K562 (cell line): Measurements from ENCODE around the gene HNRNPLL. TPM values are rescaled to one million over a fixed set of nuclear protein-coding genes. Genes with fewer than 3 reads are reported as not detected.
A peak's percentile ranks its signal among the peaks of the same experiment; 100 is the strongest.

ENCODE experiments used
- ATAC-seq: fragments of 200-7000 bp; cut with Tn5 transposase; 3 replicates; pipeline ENCODE4 v1.9.1; 2020; ENCODE audit warnings: moderate library complexity
- BruUV-seq: library from RNA; stranded (reverse); fragments of 400-500 nt; replicated peaks from 2 replicates; lab custom pipeline; 2021; lab: Mats Ljungman, UMichigan
- CTCF ChIA-PET: fragments of 300-600 bp; formaldehyde crosslinking; extraction: SDS; loops from one replicate; lab custom pipeline; 2021; ENCODE audit warnings: low intra/inter-chr PET ratio; lab: Yijun Ruan, JAX
- POLR2A ChIA-PET: fragments of 300-600, 350-650 bp; sonication (Branson Sonifier 250); formaldehyde crosslinking; extraction: SDS; loops from one replicate; lab custom pipeline; 2021; ENCODE audit warnings: antibody characterized with exemption, inconsistent platforms; lab: Yijun Ruan, JAX
- DNase-seq, 4 experiments: peaks; one replicate each; pipeline versions ENCODE4 v3.0.0 to v3.0.0-alpha.2; 2011 to 2018; ENCODE audit warnings: low spot score in 3 of 4, mixed read lengths in 3 of 4; ENCODE audit errors: extremely low read depth in 1 of 4
- FAIRE-seq: peaks from 2 replicates; lab custom pipeline; 2011; peaks lifted over from hg19 to GRCh38; lab: Jason Lieb, UNC
- H2AFZ ChIP-seq: 2 replicates; pipeline ENCODE4 v1.6.0; 2011; ENCODE audit warnings: low read depth, low read length, control low read depth, inconsistent platforms
- H3K27ac ChIP-seq: fragments of 200-600 bp; 3 replicates; pipeline ENCODE4 v1.8.0; 2011; ENCODE audit warnings: low read depth, mild to moderate bottlenecking, control low read depth, inconsistent platforms, low read length, moderate library complexity, mixed read lengths; ENCODE audit errors: extremely low read depth
- H3K27me3 ChIP-seq, 2 experiments: fragments of 300-600 bp in 1 of 2; 2 replicates in 1 of 2; 3 replicates in 1 of 2; pipeline versions ENCODE4 v1.6.0 to v1.8.0; 2011; ENCODE audit warnings: inconsistent platforms in 2 of 2, low read length in 2 of 2, mild to moderate bottlenecking in 1 of 2, mixed read lengths in 1 of 2, moderate library complexity in 1 of 2; ENCODE audit not compliant: control insufficient read depth in 2 of 2, insufficient read depth in 2 of 2
- H3K36me3 ChIP-seq: fragments of 300-600 bp; 3 replicates; pipeline ENCODE4 v1.8.0; 2011; ENCODE audit warnings: mild to moderate bottlenecking, low read length, inconsistent platforms; ENCODE audit not compliant: control insufficient read depth, insufficient read depth
- H3K4me1 ChIP-seq, 2 experiments: fragments of 200-600 bp in 1 of 2; replicated peaks in 1 of 2; 2 replicates in 1 of 2; 3 replicates in 1 of 2; pipeline versions ENCODE4 v1.5.1 to v1.8.0; 2011; ENCODE audit warnings: inconsistent platforms in 2 of 2, low read length in 2 of 2, mild to moderate bottlenecking in 1 of 2, mixed read lengths in 1 of 2, moderate library complexity in 1 of 2; ENCODE audit not compliant: control insufficient read depth in 2 of 2, insufficient read depth in 2 of 2
- H3K4me2 ChIP-seq: 2 replicates; pipeline ENCODE4 v1.6.1; 2011; ENCODE audit warnings: low read length, control low read depth, inconsistent platforms, mixed read lengths; ENCODE audit not compliant: insufficient read depth
- H3K4me3 ChIP-seq: fragments of 200-600 bp; sonication (generic), shearing (Covaris generic); 2 replicates; pipeline ENCODE4 v1.5.1; 2016; ENCODE audit warnings: control low read depth, inconsistent platforms
- H3K79me2 ChIP-seq: fragments of 200-600 bp; 3 replicates; pipeline ENCODE4 v1.8.0; 2011; ENCODE audit warnings: low read length, inconsistent platforms; ENCODE audit not compliant: control insufficient read depth, insufficient read depth
- H3K9ac ChIP-seq, 2 experiments: 2 replicates each; pipeline versions ENCODE4 v1.6.0 to v1.6.1; 2011; ENCODE audit warnings: low read depth in 2 of 2, low read length in 2 of 2, control low read depth in 1 of 2, inconsistent platforms in 1 of 2, mild to moderate bottlenecking in 1 of 2, mixed read lengths in 1 of 2; ENCODE audit not compliant: insufficient read depth in 1 of 2
- H3K9me1 ChIP-seq: one replicate; pipeline ENCODE4 v1.6.0; 2011; ENCODE audit warnings: inconsistent platforms, mild to moderate bottlenecking, low read length, moderate library complexity; ENCODE audit not compliant: control insufficient read depth, insufficient read depth
- H3K9me3 ChIP-seq: replicated peaks from 2 replicates; pipeline ENCODE4 v1.5.1; 2011; ENCODE audit warnings: low read depth, low read length, inconsistent platforms; ENCODE audit not compliant: control insufficient read depth, insufficient read depth
- H4K20me1 ChIP-seq: replicated peaks from 2 replicates; pipeline ENCODE4 v1.6.1; 2011; ENCODE audit warnings: low read length, inconsistent platforms, mixed read lengths; ENCODE audit not compliant: control insufficient read depth, insufficient read depth
- CTCFL ChIP-seq: IDR thresholded peaks from 2 replicates; pipeline ENCODE4 v1.6.1; 2011; ENCODE audit warnings: borderline replicate concordance, low read depth, mild to moderate bottlenecking, moderate library complexity, low read length; ENCODE audit not compliant: insufficient read depth, poor library complexity, severe bottlenecking
- FOXM1 ChIP-seq, 2 experiments: fragments of 450-650 bp in 1 of 2; sonication (generic) in 1 of 2; formaldehyde crosslinking in 1 of 2; IDR thresholded peaks; 2 replicates each; pipeline versions ENCODE4 v1.6.1 to v1.9.0; 2017 to 2022; ENCODE audit warnings: low read depth in 2 of 2, mild to moderate bottlenecking in 2 of 2, missing genetic modification reagents in 1 of 2, moderate library complexity in 1 of 2
- OTX1 ChIP-seq: fragments of 450-650 bp; formaldehyde crosslinking; IDR thresholded peaks from 2 replicates; pipeline ENCODE4 v1.4.0; 2022; ENCODE audit warnings: mild to moderate bottlenecking
- RB1 ChIP-seq: fragments of 450-650 bp; IDR thresholded peaks from 2 replicates; pipeline ENCODE4 v1.6.1; 2017; ENCODE audit warnings: low read depth, mild to moderate bottlenecking
- ZFP30 ChIP-seq: fragments of 250-450 bp; sonication (Bioruptor Pico); IDR thresholded peaks from 2 replicates; pipeline ENCODE4 v1.8.0; 2022; ENCODE audit warnings: moderate library complexity, mild to moderate bottlenecking, inconsistent platforms, borderline replicate concordance
- ZKSCAN1 ChIP-seq: fragments of 150-350 bp; IDR thresholded peaks from 2 replicates; pipeline ENCODE4 v1.6.1; 2016; ENCODE audit warnings: low read depth, low read length
- WGBS: fragments of 100-300 bp; shearing (Covaris generic); methylation state at CpG from one replicate; pipeline ENCODE4 v1.1.6; 2016; ENCODE audit warnings: low coverage, mixed read lengths; ENCODE audit not compliant: insufficient coverage; ENCODE audit errors: missing lambda C conversion rate; 5-methylcytosine and 5-hydroxymethylcytosine counted together
- in situ Hi-C: fragments of 300-500 bp; cut with MboI; formaldehyde crosslinking; loops from 4 replicates; pipeline ENCODE4 v1.15.0; 2018; ENCODE audit warnings: inconsistent platforms, mixed read lengths
- intact Hi-C: fragments of 100-400 bp; cut with micrococcal nuclease; formaldehyde crosslinking; loops from 2 replicates; pipeline ENCODE4 v1.14.2; 2022
- polyA plus RNA-seq, 8 experiments: library from polyadenylated mRNA; depleted of rRNA in 4 of 8; stranded (reverse) in 5 of 8; unstranded in 3 of 8; fragments of >200 nt; fragmentation: Nextera tagmentation in 2 of 8; fragmentation: Illumina TruSeq in 1 of 8; extraction: Ambion mirVana in 2 of 8; extraction: Trizol in 1 of 8; gene quantifications; 2 replicates each; pipeline versions ENCODE4 v1.2.1 to v1.2.3, GENCODE V29; 2011 to 2014; ENCODE audit warnings: inconsistent platforms in 1 of 8, missing spikeins in 1 of 8
- total RNA-seq, 7 experiments: library from RNA; depleted of rRNA in 6 of 7; stranded (reverse); fragments of >200 nt in 6 of 7; fragmentation: Illumina TruSeq in 2 of 7; extraction: Trizol in 2 of 7; gene quantifications; 2 replicates each; pipeline versions ENCODE4 v1.2.1 to v1.2.3, GENCODE V29; 2011 to 2021; ENCODE audit warnings: low replicate concordance in 1 of 7

HNRNPLL gene
- total and polyA plus RNA-seq, 9 of the 15 experiments (the other 6 are each of a cell fraction or from before 2014, with no cell fraction given), result 19.8 to 135 (median 57.8) TPM

DNA sequence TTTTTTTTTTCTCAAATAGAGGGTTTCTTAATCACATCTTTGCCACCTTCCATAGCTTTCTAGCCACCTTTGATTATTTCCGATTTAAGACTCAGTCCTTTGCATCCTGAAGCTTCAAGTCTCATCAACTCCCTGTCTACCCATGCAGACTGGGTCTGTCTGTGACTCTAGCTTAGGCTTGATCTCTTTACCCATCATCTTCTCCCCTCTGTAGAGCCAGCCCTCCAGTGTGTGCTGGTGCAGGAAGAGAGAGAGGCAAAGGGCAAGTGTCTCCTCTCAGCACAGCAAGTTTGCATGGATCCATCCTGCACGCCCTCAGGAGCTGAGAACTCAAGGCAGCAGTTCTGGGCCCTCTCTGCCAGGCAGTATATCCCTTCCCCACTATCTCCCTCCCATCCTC, 70.4 kb downstream of the HNRNPLL start:
- no peaks in the 10 kb centered on the region for H3K36me3 ChIP-seq
- in situ Hi-C loops, result no loop called here
- ATAC-seq (no peak), DNase-seq (no peak), FAIRE-seq (no peak)
- H3K4me1 ChIP-seq, result peaks cover 7 to 20% of the 10 kb centered on the region in 2 experiments; a peak in 3 of 5 replicates
- H3K4me2 ChIP-seq, result no peak overlapping the region
- no peaks in the 10 kb centered on the region for H3K9me3 ChIP-seq
- intact Hi-C loops, result loop anchor here (10.0 kb wide), 1 partner anchor 282 kb away; no protein-coding TSS in a partner anchor
- WGBS, result 5% methylated on average over 2 of the region's 2 CpGs
- ChIA-PET CTCF (no interaction called here), POLR2A (interaction anchor here (0.6 to 1.8 kb wide), 5 partner anchors 11 to 215 kb away, joined by 3 to 5 read pairs (median 5); no protein-coding TSS in a partner anchor)
- H3K4me3 ChIP-seq, result no peak overlapping the region
- no TSS peak for BruUV-seq
- H4K20me1 ChIP-seq, result no peaks in the 10 kb centered on the region; the same call in 1 of the 2 replicates
- no peak overlapping the region for H3K27ac ChIP-seq
- H2AFZ ChIP-seq, result no peak overlapping the region
- H3K9me1 ChIP-seq, result no peaks in the 10 kb centered on the region
- H3K79me2 ChIP-seq, result no peaks in the 10 kb centered on the region
- H3K27me3 ChIP-seq, result peaks cover 6 to 27% of the 10 kb centered on the region in 2 experiments; a peak in 1 of 5 replicates
- H3K9ac ChIP-seq, result peak overlapping the region in 1 of 2 experiments; percentile 22; a peak in 1 of 4 replicates
- TF ChIP-seq OTX1 (CRISPR knock-in tag), result no peak
- TF ChIP-seq ZFP30 (CRISPR knock-in tag), result no peak
- TF ChIP-seq CTCFL, result no peak
- TF ChIP-seq FOXM1 (IDR thresholded peaks at IDR 0.05; ENCODE audit: low read depth), result no peak
- no peak for TF ChIP-seq FOXM1 (CRISPR knock-in tag; IDR thresholded peaks at IDR 0.05; ENCODE audit: low read depth)
- no peak for TF ChIP-seq ZKSCAN1
- no peak for TF ChIP-seq RB1
